ENCODE data around the gene MYO9A.
"Not testable (repeated sequence)": the region's sequence is repeated elsewhere in the genome, so short reads cannot be mapped to it uniquely, and the experiment has no call there.

The MYO9A gene

GRCh38 chr15:72005483-72005882 is 112.5 kb downstream of the MYO9A start:
- no peak for TF ChIP-seq GABPA (IDR thresholded peaks at IDR 0.05; ENCODE audit: low read depth)

GRCh38 chr15:71999807-72000206 is 118.1 kb downstream of the MYO9A start:
- Histone ChIP-seq H3K27me3 (ENCODE audit: insufficient read depth, poor library complexity, severe bottlenecking) (no peaks in the 10 kb centered on the region), H3K4me3 (replicated peaks; ENCODE audit: insufficient read depth, low read length) (no peak overlapping the region), H3K27ac (replicated peaks) (no peak overlapping the region)
- no peak for DNase-seq (ENCODE audit: low read depth in 1 of 2, low spot score in 1 of 2)
- TF ChIP-seq CTCF (IDR thresholded peaks at IDR 0.05; ENCODE audit: insufficient read depth, low read length) (no peak), POLR2AphosphoS5 (IDR thresholded peaks at IDR 0.05; ENCODE audit: low read depth) (no peak), GABPA (IDR thresholded peaks at IDR 0.05; ENCODE audit: low read depth) (no peak), SPI1 (IDR thresholded peaks at IDR 0.05; ENCODE audit: borderline replicate concordance, low read depth) (no peak), REST (IDR thresholded peaks at IDR 0.05; ENCODE audit: insufficient replicate concordance, low read depth) (no peak)

More at GRCh38 chr15:72005483-72005882, 112.5 kb downstream of the MYO9A start:
- H3K27me3 ChIP-seq (ENCODE audit: insufficient read depth, poor library complexity, severe bottlenecking), result no peaks in the 10 kb centered on the region
- no peak for DNase-seq (ENCODE audit: low read depth in 1 of 2, low spot score in 1 of 2)
- no peak overlapping the region for H3K4me3 ChIP-seq (replicated peaks; ENCODE audit: insufficient read depth, low read length)
- H3K27ac ChIP-seq (replicated peaks), result no peak overlapping the region

GRCh38 chr15:71998717-71999116 is 119.2 kb downstream of the MYO9A start:
- H3K27me3 ChIP-seq (ENCODE audit: insufficient read depth, poor library complexity, severe bottlenecking); H3K4me3 ChIP-seq (replicated peaks; ENCODE audit: insufficient read depth, low read length); H3K27ac ChIP-seq (replicated peaks); DNase-seq (ENCODE audit: low read depth in 1 of 2, low spot score in 1 of 2): not testable (repeated sequence)

- TF ChIP-seq CTCF (IDR thresholded peaks at IDR 0.05; ENCODE audit: insufficient read depth, low read length) (no peak), POLR2AphosphoS5 (IDR thresholded peaks at IDR 0.05; ENCODE audit: low read depth) (no peak), SPI1 (IDR thresholded peaks at IDR 0.05; ENCODE audit: borderline replicate concordance, low read depth) (no peak), GABPA (IDR thresholded peaks at IDR 0.05; ENCODE audit: low read depth) (no peak), REST (IDR thresholded peaks at IDR 0.05; ENCODE audit: insufficient replicate concordance, low read depth) (no peak)
- DNase-seq (ENCODE audit: low read depth in 1 of 2, low spot score in 1 of 2), result no peak
- Histone ChIP-seq H3K27me3 (ENCODE audit: insufficient read depth, poor library complexity, severe bottlenecking) (no peaks in the 10 kb centered on the region), H3K4me3 (replicated peaks; ENCODE audit: insufficient read depth, low read length) (no peak overlapping the region), H3K27ac (replicated peaks) (no peak overlapping the region)
These were observed 120.3 kb downstream of the MYO9A start for GRCh38 chr15:71997691-71998090.

GRCh38 chr15:71975816-71976150 is 142.2 kb downstream of the MYO9A start:
- Histone ChIP-seq H3K4me3 (replicated peaks; ENCODE audit: insufficient read depth, low read length) (no peak overlapping the region), H3K27me3 (ENCODE audit: insufficient read depth, poor library complexity, severe bottlenecking) (no peaks in the 10 kb centered on the region), H3K27ac (replicated peaks) (no peak overlapping the region)
- TF ChIP-seq POLR2AphosphoS5 (IDR thresholded peaks at IDR 0.05; ENCODE audit: low read depth), result no peak
- no peak for TF ChIP-seq CTCF (IDR thresholded peaks at IDR 0.05; ENCODE audit: insufficient read depth, low read length)
- no peak for DNase-seq (ENCODE audit: low read depth in 1 of 2, low spot score in 1 of 2)
